Right lobe of liver (tissue), 4 donors: Measurements from ENCODE around the gene SIM1.

Experiments
- POLR2A ChIP-seq: fragments of 450-650 bp; IDR thresholded peaks from one replicate; pipeline ENCODE4 v1.6.1; 2017; ENCODE audit warnings: antibody characterized with exemption, mild to moderate bottlenecking
- TF ChIP-seq, protein P1 (sequence below), 4 donors: fragments of 200-600 bp in 3 of 4; fragments of 450-650 bp in 1 of 4; IDR thresholded peaks; one replicate each; pipeline versions ENCODE4 v1.5.1 to v1.8.0; 2016 to 2022; ENCODE audit warnings: antibody characterized with exemption in 4 of 4, mild to moderate bottlenecking in 2 of 4
- donor health status: DM: no; HTN: no; CAD: no.
- donor health status: DM: no; HTN: no; CAD: no.
- donor health status: DM: no; HTN: yes; CAD: no.

DNA sequence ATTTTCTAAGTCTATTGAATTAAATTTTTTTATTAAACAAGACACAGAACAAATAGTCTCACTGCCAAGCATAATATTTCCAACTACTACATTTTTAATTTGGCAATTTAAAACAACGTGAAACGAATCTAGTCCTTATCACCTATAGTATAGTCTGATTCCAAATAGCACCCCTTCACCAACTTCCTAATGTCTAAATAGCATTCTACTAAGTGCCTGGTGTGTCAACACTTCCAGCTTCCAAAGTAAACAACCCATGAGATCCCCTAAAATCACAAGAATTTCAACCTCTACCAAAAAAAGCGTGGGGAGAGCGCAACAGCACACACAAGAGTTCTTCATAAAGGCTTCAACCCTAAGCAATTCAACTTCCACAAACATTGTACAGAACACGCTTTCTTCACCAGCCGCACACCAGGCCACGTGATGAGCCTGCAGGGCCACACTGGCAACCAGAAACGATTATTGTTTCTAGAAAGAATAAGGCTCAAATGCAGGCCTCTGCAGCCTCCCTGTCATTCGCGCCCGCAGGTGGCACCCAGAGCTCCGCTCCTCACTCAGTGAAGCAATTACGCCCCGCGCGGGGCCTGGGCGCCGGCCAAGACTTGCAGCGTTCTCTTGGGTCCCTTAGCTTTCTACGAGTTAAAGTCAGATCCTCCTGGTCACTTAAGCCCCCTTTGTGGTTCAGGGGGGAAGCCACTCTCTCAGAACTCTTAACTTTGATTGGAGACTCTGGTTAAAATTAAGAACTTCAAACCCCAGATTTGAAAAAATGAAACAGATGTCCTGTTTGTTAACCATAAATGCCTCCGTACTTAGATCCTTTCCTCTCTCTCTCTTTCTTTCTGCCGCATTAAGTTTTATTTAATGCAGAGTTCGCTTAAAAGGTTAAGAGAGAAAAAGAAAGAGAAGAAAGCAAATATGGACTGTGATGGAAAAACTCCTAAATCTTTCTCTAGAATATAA lies 18.3 kb downstream of the SIM1 start:
- TF ChIP-seq, protein P1, sequence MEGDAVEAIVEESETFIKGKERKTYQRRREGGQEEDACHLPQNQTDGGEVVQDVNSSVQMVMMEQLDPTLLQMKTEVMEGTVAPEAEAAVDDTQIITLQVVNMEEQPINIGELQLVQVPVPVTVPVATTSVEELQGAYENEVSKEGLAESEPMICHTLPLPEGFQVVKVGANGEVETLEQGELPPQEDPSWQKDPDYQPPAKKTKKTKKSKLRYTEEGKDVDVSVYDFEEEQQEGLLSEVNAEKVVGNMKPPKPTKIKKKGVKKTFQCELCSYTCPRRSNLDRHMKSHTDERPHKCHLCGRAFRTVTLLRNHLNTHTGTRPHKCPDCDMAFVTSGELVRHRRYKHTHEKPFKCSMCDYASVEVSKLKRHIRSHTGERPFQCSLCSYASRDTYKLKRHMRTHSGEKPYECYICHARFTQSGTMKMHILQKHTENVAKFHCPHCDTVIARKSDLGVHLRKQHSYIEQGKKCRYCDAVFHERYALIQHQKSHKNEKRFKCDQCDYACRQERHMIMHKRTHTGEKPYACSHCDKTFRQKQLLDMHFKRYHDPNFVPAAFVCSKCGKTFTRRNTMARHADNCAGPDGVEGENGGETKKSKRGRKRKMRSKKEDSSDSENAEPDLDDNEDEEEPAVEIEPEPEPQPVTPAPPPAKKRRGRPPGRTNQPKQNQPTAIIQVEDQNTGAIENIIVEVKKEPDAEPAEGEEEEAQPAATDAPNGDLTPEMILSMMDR (IDR thresholded peaks at IDR 0.05), result no peak
- no peak for TF ChIP-seq POLR2A
